ENCODE results near the gene MRPL12.

Gene MRPL12

DNA sequence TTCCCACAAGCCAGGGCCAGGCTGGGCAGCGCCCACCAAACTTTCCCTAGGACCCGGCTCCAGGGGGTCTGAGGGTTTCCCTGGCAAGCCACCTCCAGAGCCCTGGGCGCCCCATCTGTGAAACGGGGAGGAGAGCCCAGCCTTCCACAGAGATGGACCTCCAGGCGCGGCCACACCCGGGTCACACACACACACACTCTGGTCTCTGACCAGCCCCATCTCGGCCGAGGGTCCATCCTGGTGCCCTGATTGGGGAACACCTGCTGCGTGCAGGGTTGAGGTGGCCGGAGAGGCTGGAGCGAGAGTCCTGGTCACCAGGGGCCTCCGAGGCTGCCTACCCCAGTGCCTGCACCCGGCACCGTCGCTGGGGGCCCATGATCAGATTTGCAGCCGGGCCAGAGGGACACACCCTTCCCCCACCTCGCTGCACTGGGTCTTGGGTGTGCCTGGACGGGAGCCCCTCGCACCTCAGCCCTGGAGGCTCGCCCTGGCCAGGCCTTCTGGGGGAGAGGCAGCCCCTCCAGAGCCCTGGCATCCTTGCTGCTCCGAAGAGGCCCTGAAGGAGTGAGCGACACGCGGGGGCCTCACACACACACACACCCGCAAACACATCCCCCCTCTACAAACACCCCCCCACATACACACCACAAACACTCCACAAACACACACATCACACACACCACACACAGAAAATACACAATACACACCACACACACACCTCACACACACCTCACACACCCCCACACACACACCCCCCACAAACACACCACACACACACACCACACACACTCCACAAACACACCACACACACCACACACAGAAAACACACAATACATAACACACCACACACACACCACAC, 38.7 kb downstream of the MRPL12 start:
- no peak overlapping the region for H3K27ac ChIP-seq
- TF ChIP-seq ZFX (IDR thresholded peaks at IDR 0.05), result no peak
- no peak for TF ChIP-seq CTCF (conservative IDR thresholded peaks at IDR 0.05)

Data from C4-2B (cell line).